Stimulated activated naive CD4-positive, alpha-beta T cell (primary cell): ENCODE results near the gene OPN5.

ENCODE experiments used
- DNase-seq, 6 experiments: peaks; one replicate each; lab custom pipeline; 2025; lab: John Stamatoyannopoulos, UW

OPN5 gene

GRCh38 chr6:47788498-47788884, 6.7 kb downstream of the OPN5 start:
- DNase-seq, result no peak

- no peak for DNase-seq
These were observed 7.7 kb downstream of the OPN5 start for GRCh38 chr6:47789553-47789952.

GRCh38 chr6:47792216-47792733, 10.4 kb downstream of the OPN5 start:
- DNase-seq, result no peak

GRCh38 chr6:47794577-47795135, 12.8 kb downstream of the OPN5 start:
- DNase-seq, result no peak

GRCh38 chr6:47801984-47802383, 20.2 kb downstream of the OPN5 start:
- no peak for DNase-seq

GRCh38 chr6:47804821-47805220, 23.0 kb downstream of the OPN5 start:
- no peak for DNase-seq

- DNase-seq, result no peak
These were observed 28.0 kb downstream of the OPN5 start for GRCh38 chr6:47809873-47810272.

GRCh38 chr6:47810885-47811284, 29.1 kb downstream of the OPN5 start:
- DNase-seq, result no peak

- DNase-seq, result no peak
These were observed 29.6 kb downstream of the OPN5 start for GRCh38 chr6:47811443-47811842.

- no peak for DNase-seq
These were observed 35.9 kb downstream of the OPN5 start for GRCh38 chr6:47817749-47818148.

- no peak for DNase-seq
These were observed 37.6 kb downstream of the OPN5 start for GRCh38 chr6:47819461-47819860.

GRCh38 chr6:47822856-47823554, 41.2 kb downstream of the OPN5 start:
- no peak for DNase-seq

GRCh38 chr6:47832386-47833100, 50.7 kb downstream of the OPN5 start:
- no peak for DNase-seq

GRCh38 chr6:47834196-47834595, 52.4 kb downstream of the OPN5 start:
- DNase-seq, result no peak

GRCh38 chr6:47836046-47836445, 54.2 kb downstream of the OPN5 start:
- DNase-seq, result no peak

- DNase-seq, result no peak
These were observed 54.8 kb downstream of the OPN5 start for GRCh38 chr6:47836639-47837038.

- no peak for DNase-seq
These were observed 57.8 kb downstream of the OPN5 start for GRCh38 chr6:47839645-47840044.

GRCh38 chr6:47844881-47845280, 63.0 kb downstream of the OPN5 start:
- DNase-seq, result no peak

- no peak for DNase-seq
These were observed 64.9 kb downstream of the OPN5 start for GRCh38 chr6:47846752-47847151.

- no peak for DNase-seq
These were observed 69.3 kb downstream of the OPN5 start for GRCh38 chr6:47851091-47851490.

- DNase-seq, result no peak
These were observed 70.9 kb downstream of the OPN5 start for GRCh38 chr6:47852727-47853126.

GRCh38 chr6:47853766-47854165, 71.9 kb downstream of the OPN5 start:
- no peak for DNase-seq

- no peak for DNase-seq
These were observed 73.1 kb downstream of the OPN5 start for GRCh38 chr6:47854971-47855370.
